HEK293 (cell line): Measurements from ENCODE around the gene ALLC.

Experiments
- CTCF ChIA-PET: fragments of 350-600 bp; formaldehyde crosslinking; extraction: SDS; loops from one replicate; lab custom pipeline; 2021; ENCODE audit warnings: antibody characterized with exemption; lab: Yijun Ruan, JAX
- POLR2A ChIA-PET: fragments of 300-600 bp; formaldehyde crosslinking; extraction: SDS; loops from one replicate; lab custom pipeline; 2020; ENCODE audit warnings: antibody characterized with exemption, inconsistent platforms; lab: Yijun Ruan, JAX
- H3K27ac ChIP-seq: fragments of 200-500 bp; sonication (Bioruptor generic); 2 replicates; pipeline ENCODE4 v1.5.1; 2014; ENCODE audit warnings: low read depth, low read length, control low read depth, inconsistent platforms; ENCODE audit errors: extremely low read depth
- H3K36me3 ChIP-seq, 2 experiments: fragments of 200-500 bp in 1 of 2; sonication (Bioruptor generic) in 1 of 2; 1 replicate in 1 of 2; 2 replicates in 1 of 2; pipeline ENCODE4 v1.5.1; 2014 to 2017; ENCODE audit warnings: inconsistent platforms in 2 of 2, low read length in 2 of 2; ENCODE audit not compliant: control insufficient read depth in 2 of 2, insufficient read depth in 1 of 2
- H3K4me1 ChIP-seq: fragments of 200-500 bp; sonication (Bioruptor generic); 2 replicates; pipeline ENCODE4 v1.5.1; 2014; ENCODE audit warnings: mild to moderate bottlenecking, low read length, inconsistent platforms; ENCODE audit not compliant: control insufficient read depth, insufficient read depth
- H3K4me3 ChIP-seq: 2 replicates; pipeline ENCODE4 v1.5.1; 2011; ENCODE audit warnings: low read depth, mild to moderate bottlenecking, control low read depth, low read length, moderate library complexity
- H3K9me3 ChIP-seq: fragments of 200-500 bp; sonication (Bioruptor generic); 2 replicates; pipeline ENCODE4 v1.5.1; 2014; ENCODE audit warnings: low read depth, low read length, inconsistent platforms; ENCODE audit not compliant: control insufficient read depth, insufficient read depth
- GLI4 ChIP-seq: fragments of 450-650 bp; formaldehyde crosslinking; IDR thresholded peaks from 2 replicates; pipeline ENCODE4 v1.5.1; 2016; ENCODE audit warnings: missing biosample characterization, missing genetic modification characterization
- KLF10 ChIP-seq: fragments of 450-650 bp; IDR thresholded peaks from 2 replicates; pipeline ENCODE4 v1.5.1; 2018; ENCODE audit warnings: missing biosample characterization, mild to moderate bottlenecking, missing genetic modification characterization
- MYNN ChIP-seq: fragments of 450-650 bp; formaldehyde crosslinking; IDR thresholded peaks from 2 replicates; pipeline ENCODE4 v1.5.1; 2016; ENCODE audit warnings: missing biosample characterization, missing genetic modification characterization, borderline replicate concordance
- OVOL3 ChIP-seq: fragments of 450-650 bp; formaldehyde crosslinking; IDR thresholded peaks from 2 replicates; pipeline ENCODE4 v1.5.1; 2016; ENCODE audit warnings: missing biosample characterization, missing genetic modification characterization
- PBX3 ChIP-seq: sonication (generic); formaldehyde crosslinking; IDR thresholded peaks from 2 replicates; pipeline ENCODE4 v1.8.1; 2022; ENCODE audit warnings: mild to moderate bottlenecking, moderate library complexity, missing genetic modification reagents
- TRIM28 ChIP-seq: IDR thresholded peaks from 2 replicates; pipeline ENCODE4 v1.6.1; 2011; ENCODE audit warnings: low read length, control low read depth, borderline replicate concordance
- ZBTB20 ChIP-seq: fragments of 450-650 bp; formaldehyde crosslinking; IDR thresholded peaks from 2 replicates; pipeline ENCODE4 v1.5.1; 2016; ENCODE audit warnings: missing biosample characterization, missing genetic modification characterization
- ZBTB8A ChIP-seq: fragments of 450-650 bp; formaldehyde crosslinking; IDR thresholded peaks from 2 replicates; pipeline ENCODE4 v1.5.1; 2016; ENCODE audit warnings: missing biosample characterization, missing genetic modification characterization
- ZFP37 ChIP-seq: fragments of 450-650 bp; formaldehyde crosslinking; IDR thresholded peaks from 2 replicates; pipeline ENCODE4 v1.5.1; 2016; ENCODE audit warnings: missing biosample characterization, missing genetic modification characterization
- ZNF302 ChIP-seq: fragments of 450-650 bp; formaldehyde crosslinking; IDR thresholded peaks from 2 replicates; pipeline ENCODE4 v1.5.1; 2016; ENCODE audit warnings: missing biosample characterization, missing genetic modification characterization, low read depth
- ZNF394 ChIP-seq: fragments of 450-650 bp; formaldehyde crosslinking; IDR thresholded peaks from 2 replicates; pipeline ENCODE4 v1.5.1; 2016; ENCODE audit warnings: missing biosample characterization, missing genetic modification characterization, mild to moderate bottlenecking, moderate library complexity, borderline replicate concordance
- ZNF449 ChIP-seq: fragments of 450-650 bp; formaldehyde crosslinking; IDR thresholded peaks from 2 replicates; pipeline ENCODE4 v1.5.1; 2017; ENCODE audit warnings: missing biosample characterization, mild to moderate bottlenecking, missing genetic modification characterization, moderate library complexity
- TF ChIP-seq, protein P1 (sequence below): fragments of 450-650 bp; formaldehyde crosslinking; IDR thresholded peaks from 2 replicates; pipeline ENCODE4 v1.5.1; 2017; ENCODE audit warnings: missing biosample characterization, missing genetic modification characterization
- TF ChIP-seq, protein P2 (sequence below): fragments of 450-650 bp; formaldehyde crosslinking; conservative IDR thresholded peaks from 2 replicates; pipeline ENCODE4 v1.5.1; 2016; ENCODE audit warnings: low read depth, missing biosample characterization, missing genetic modification characterization

ALLC gene

GRCh38 chr2:3679180-3679579 is 21.2 kb downstream of the ALLC start (continued):
- TF ChIP-seq GLI4 (no peak), ZNF302 (tag by site-specific recombination) (no peak)
- TF ChIP-seq, all 188 proteins: peak for 0

- H3K36me3 ChIP-seq = no peaks in the 10 kb centered on the region
- ChIA-PET POLR2A (no interaction called here), CTCF (interaction anchor here (0.6 kb wide), 1 partner anchor 8 kb away, joined by 4 read pairs; no protein-coding TSS in a partner anchor)
- TF ChIP-seq OVOL3 (tag by site-specific recombination) (no peak), KLF10 (tag by site-specific recombination) (no peak), ZBTB8A (tag by site-specific recombination) (no peak), MYNN (tag by site-specific recombination) (no peak)
- H3K27ac ChIP-seq = no peak overlapping the region
- no peak overlapping the region for H3K4me3 ChIP-seq
- H3K4me1 ChIP-seq = no peaks in the 10 kb centered on the region
- no peaks in the 10 kb centered on the region for H3K9me3 ChIP-seq
Measured at GRCh38 chr2:3679616-3680393, 21.8 kb downstream of the ALLC start.

- H3K36me3 ChIP-seq = no peaks in the 10 kb centered on the region
- no peak overlapping the region for H3K27ac ChIP-seq
- ChIA-PET CTCF (interaction anchor here (0.6 kb wide), 1 partner anchor 43 kb away, joined by 3 read pairs; no protein-coding TSS in a partner anchor), POLR2A (no interaction called here)
- no peak overlapping the region for H3K4me3 ChIP-seq
- no peaks in the 10 kb centered on the region for H3K9me3 ChIP-seq
- TF ChIP-seq PBX3 = no peak
- TF ChIP-seq ZNF394 (tag by site-specific recombination) = no peak
- TF ChIP-seq ZBTB20 (tag by site-specific recombination) = no peak
- TF ChIP-seq ZFP37 (tag by site-specific recombination) = no peak
- no peak for TF ChIP-seq OVOL3 (tag by site-specific recombination)
- TF ChIP-seq ZNF449 (tag by site-specific recombination) = no peak
- TF ChIP-seq, protein P1, sequence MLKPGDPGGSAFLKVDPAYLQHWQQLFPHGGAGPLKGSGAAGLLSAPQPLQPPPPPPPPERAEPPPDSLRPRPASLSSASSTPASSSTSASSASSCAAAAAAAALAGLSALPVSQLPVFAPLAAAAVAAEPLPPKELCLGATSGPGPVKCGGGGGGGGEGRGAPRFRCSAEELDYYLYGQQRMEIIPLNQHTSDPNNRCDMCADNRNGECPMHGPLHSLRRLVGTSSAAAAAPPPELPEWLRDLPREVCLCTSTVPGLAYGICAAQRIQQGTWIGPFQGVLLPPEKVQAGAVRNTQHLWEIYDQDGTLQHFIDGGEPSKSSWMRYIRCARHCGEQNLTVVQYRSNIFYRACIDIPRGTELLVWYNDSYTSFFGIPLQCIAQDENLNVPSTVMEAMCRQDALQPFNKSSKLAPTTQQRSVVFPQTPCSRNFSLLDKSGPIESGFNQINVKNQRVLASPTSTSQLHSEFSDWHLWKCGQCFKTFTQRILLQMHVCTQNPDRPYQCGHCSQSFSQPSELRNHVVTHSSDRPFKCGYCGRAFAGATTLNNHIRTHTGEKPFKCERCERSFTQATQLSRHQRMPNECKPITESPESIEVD = no peak
- TF ChIP-seq TRIM28 = no peak
- TF ChIP-seq, protein P2, sequence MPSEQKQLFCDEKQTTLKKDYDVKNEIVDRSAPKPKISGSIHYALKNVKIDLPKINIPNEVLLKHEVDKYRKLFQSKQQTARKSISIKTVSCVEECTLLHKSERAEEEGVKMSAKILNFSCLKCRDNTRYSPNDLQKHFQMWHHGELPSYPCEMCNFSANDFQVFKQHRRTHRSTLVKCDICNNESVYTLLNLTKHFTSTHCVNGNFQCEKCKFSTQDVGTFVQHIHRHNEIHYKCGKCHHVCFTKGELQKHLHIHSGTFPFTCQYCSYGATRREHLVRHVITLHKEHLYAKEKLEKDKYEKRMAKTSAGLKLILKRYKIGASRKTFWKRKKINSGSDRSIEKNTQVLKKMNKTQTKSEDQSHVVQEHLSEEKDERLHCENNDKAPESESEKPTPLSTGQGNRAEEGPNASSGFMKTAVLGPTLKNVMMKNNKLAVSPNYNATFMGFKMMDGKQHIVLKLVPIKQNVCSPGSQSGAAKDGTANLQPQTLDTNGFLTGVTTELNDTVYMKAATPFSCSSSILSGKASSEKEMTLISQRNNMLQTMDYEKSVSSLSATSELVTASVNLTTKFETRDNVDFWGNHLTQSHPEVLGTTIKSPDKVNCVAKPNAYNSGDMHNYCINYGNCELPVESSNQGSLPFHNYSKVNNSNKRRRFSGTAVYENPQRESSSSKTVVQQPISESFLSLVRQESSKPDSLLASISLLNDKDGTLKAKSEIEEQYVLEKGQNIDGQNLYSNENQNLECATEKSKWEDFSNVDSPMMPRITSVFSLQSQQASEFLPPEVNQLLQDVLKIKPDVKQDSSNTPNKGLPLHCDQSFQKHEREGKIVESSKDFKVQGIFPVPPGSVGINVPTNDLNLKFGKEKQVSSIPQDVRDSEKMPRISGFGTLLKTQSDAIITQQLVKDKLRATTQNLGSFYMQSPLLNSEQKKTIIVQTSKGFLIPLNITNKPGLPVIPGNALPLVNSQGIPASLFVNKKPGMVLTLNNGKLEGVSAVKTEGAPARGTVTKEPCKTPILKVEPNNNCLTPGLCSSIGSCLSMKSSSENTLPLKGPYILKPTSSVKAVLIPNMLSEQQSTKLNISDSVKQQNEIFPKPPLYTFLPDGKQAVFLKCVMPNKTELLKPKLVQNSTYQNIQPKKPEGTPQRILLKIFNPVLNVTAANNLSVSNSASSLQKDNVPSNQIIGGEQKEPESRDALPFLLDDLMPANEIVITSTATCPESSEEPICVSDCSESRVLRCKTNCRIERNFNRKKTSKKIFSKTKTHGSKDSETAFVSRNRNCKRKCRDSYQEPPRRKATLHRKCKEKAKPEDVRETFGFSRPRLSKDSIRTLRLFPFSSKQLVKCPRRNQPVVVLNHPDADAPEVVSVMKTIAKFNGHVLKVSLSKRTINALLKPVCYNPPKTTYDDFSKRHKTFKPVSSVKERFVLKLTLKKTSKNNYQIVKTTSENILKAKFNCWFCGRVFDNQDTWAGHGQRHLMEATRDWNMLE (tag by site-specific recombination) = no peak
- H3K4me1 ChIP-seq = no peaks in the 10 kb centered on the region
Measured at GRCh38 chr2:3680548-3681345, 22.7 kb downstream of the ALLC start.
